ENCODE measurements around the gene PLCG1.

GRCh38 chr20:41150664-41151063 lies 13.3 kb downstream of the PLCG1 start:
- TF ChIP-seq POLR2AphosphoS5 (IDR thresholded peaks at IDR 0.05; ENCODE audit: borderline replicate concordance, low read depth, low read length) (no peak), EZH2 (IDR thresholded peaks at IDR 0.05) (no peak), FOXP2 (optimal IDR thresholded peaks at IDR 0.05; ENCODE audit: control extremely low read depth, extremely low read length, insufficient read depth) (no peak)
